ENCODE data around the gene XDH.

XDH gene

GRCh38 chr2:31429759-31430438 is 15.4 kb upstream of the XDH start:
- Histone ChIP-seq H3K18ac (ENCODE audit: low read length) (no peak overlapping the region), H3K9ac (ENCODE audit: low read depth, low read length, poor library complexity) (no peak overlapping the region), H3K23ac (ENCODE audit: low read depth, low read length, poor library complexity) (no peak overlapping the region), H3K4me3 (ENCODE audit: low read length in 2 of 2) (no peak overlapping the region), H3K27me3 (ENCODE audit: control insufficient read depth in 3 of 3, insufficient read depth in 3 of 3, low read depth in 1 of 3, low read length in 3 of 3) (no peaks in the 10 kb centered on the region), H3K27ac (replicated peaks; ENCODE audit: low read length) (no peak overlapping the region), H2AK5ac (ENCODE audit: low read depth, low read length) (no peak overlapping the region), H4K91ac (ENCODE audit: low read depth, low read length, poor library complexity) (no peak overlapping the region), H2AFZ (ENCODE audit: low read length) (no peak overlapping the region), H3K9me3 (replicated peaks in 1 of 2; ENCODE audit: control insufficient read depth in 2 of 2, insufficient read depth in 1 of 2, low read depth in 1 of 2, low read length in 2 of 2) (no peaks in the 10 kb centered on the region), H4K8ac (ENCODE audit: low read depth, low read length) (no peak overlapping the region), H2BK5ac (ENCODE audit: low read length) (no peak overlapping the region), H3K79me1 (ENCODE audit: low read depth, low read length) (no peaks in the 10 kb centered on the region), H3K4me1 (ENCODE audit: control insufficient read depth in 2 of 2, insufficient read depth in 1 of 2, low read depth in 1 of 2, low read length in 2 of 2) (no peaks in the 10 kb centered on the region), H3K4ac (ENCODE audit: low read length) (no peak overlapping the region), H3K4me2 (ENCODE audit: insufficient read depth, low read length, poor library complexity, severe bottlenecking) (no peak overlapping the region), H3K14ac (ENCODE audit: low read length) (no peak overlapping the region), H2BK15ac (ENCODE audit: low read length) (no peak overlapping the region), H3K36me3 (replicated peaks in 1 of 2; ENCODE audit: control insufficient read depth in 2 of 2, insufficient read depth in 2 of 2, low read length in 2 of 2) (no peaks in the 10 kb centered on the region), H2BK120ac (ENCODE audit: low read depth, low read length) (no peak overlapping the region), H2BK12ac (ENCODE audit: low read length) (no peak overlapping the region)
- no peak for DNase-seq (ENCODE audit: low spot score)
- no CpG with 5 or more reads among the region's 5 CpGs for WGBS, 2 donors (ENCODE audit: extremely low coverage in 2 of 2, insufficient read length in 2 of 2, insufficient replicate concordance in 1 of 2)

DNA sequence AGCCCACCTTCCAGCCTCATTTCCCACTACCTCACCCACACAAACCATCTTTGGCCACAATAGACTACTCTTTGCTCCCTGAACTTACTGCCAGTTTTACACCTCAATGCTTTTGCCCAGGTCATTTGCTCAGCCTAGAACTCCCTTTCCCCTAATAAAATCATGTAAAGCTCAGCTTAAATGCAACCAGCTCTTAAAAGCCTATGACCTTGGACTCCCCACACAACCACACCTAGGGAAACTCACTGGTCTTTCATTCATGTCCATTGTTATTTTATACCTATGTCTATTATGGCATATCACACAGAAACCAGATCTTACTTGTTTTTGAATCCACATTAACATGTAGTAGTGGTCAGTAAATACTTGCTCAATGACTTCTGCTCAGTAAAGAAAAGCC is 14.5 kb upstream of the XDH start:
- Histone ChIP-seq H3K18ac (ENCODE audit: low read length) (no peak overlapping the region), H2BK5ac (ENCODE audit: low read length) (no peak overlapping the region), H3K4me1 (ENCODE audit: control insufficient read depth in 2 of 2, insufficient read depth in 1 of 2, low read depth in 1 of 2, low read length in 2 of 2) (no peaks in the 10 kb centered on the region), H3K27me3 (ENCODE audit: control insufficient read depth in 3 of 3, insufficient read depth in 3 of 3, low read depth in 1 of 3, low read length in 3 of 3) (no peaks in the 10 kb centered on the region), H3K27ac (replicated peaks; ENCODE audit: low read length) (no peak overlapping the region), H2BK15ac (ENCODE audit: low read length) (no peak overlapping the region), H3K36me3 (replicated peaks in 1 of 2; ENCODE audit: control insufficient read depth in 2 of 2, insufficient read depth in 2 of 2, low read length in 2 of 2) (no peaks in the 10 kb centered on the region), H4K91ac (ENCODE audit: low read depth, low read length, poor library complexity) (no peak overlapping the region), H3K23ac (ENCODE audit: low read depth, low read length, poor library complexity) (no peak overlapping the region), H2BK120ac (ENCODE audit: low read depth, low read length) (no peak overlapping the region), H2BK12ac (ENCODE audit: low read length) (no peak overlapping the region), H3K9ac (ENCODE audit: low read depth, low read length, poor library complexity) (no peak overlapping the region), H4K8ac (ENCODE audit: low read depth, low read length) (no peak overlapping the region), H3K79me1 (ENCODE audit: low read depth, low read length) (no peaks in the 10 kb centered on the region), H3K4me3 (ENCODE audit: low read length in 2 of 2) (no peak overlapping the region), H3K4ac (ENCODE audit: low read length) (no peak overlapping the region), H3K14ac (ENCODE audit: low read length) (no peak overlapping the region), H3K4me2 (ENCODE audit: insufficient read depth, low read length, poor library complexity, severe bottlenecking) (no peak overlapping the region), H3K9me3 (replicated peaks in 1 of 2; ENCODE audit: control insufficient read depth in 2 of 2, insufficient read depth in 1 of 2, low read depth in 1 of 2, low read length in 2 of 2) (no peaks in the 10 kb centered on the region), H2AK5ac (ENCODE audit: low read depth, low read length) (no peak overlapping the region), H2AFZ (ENCODE audit: low read length) (no peak overlapping the region)
- no peak for DNase-seq (ENCODE audit: low spot score)

- Histone ChIP-seq H3K4me2 (ENCODE audit: insufficient read depth, low read length, poor library complexity, severe bottlenecking) (no peak overlapping the region), H2AFZ (ENCODE audit: low read length) (no peak overlapping the region), H3K27me3 (ENCODE audit: control insufficient read depth in 3 of 3, insufficient read depth in 3 of 3, low read depth in 1 of 3, low read length in 3 of 3) (no peaks in the 10 kb centered on the region), H2BK15ac (ENCODE audit: low read length) (no peak overlapping the region), H4K91ac (ENCODE audit: low read depth, low read length, poor library complexity) (no peak overlapping the region), H2BK12ac (ENCODE audit: low read length) (no peak overlapping the region), H3K14ac (ENCODE audit: low read length) (no peak overlapping the region), H3K27ac (replicated peaks; ENCODE audit: low read length) (no peak overlapping the region), H3K4ac (ENCODE audit: low read length) (no peak overlapping the region), H3K4me1 (ENCODE audit: control insufficient read depth in 2 of 2, insufficient read depth in 1 of 2, low read depth in 1 of 2, low read length in 2 of 2) (no peaks in the 10 kb centered on the region), H3K18ac (ENCODE audit: low read length) (peak overlapping the region; percentile 4), H3K79me1 (ENCODE audit: low read depth, low read length) (no peaks in the 10 kb centered on the region), H3K9me3 (replicated peaks in 1 of 2; ENCODE audit: control insufficient read depth in 2 of 2, insufficient read depth in 1 of 2, low read depth in 1 of 2, low read length in 2 of 2) (no peaks in the 10 kb centered on the region), H2BK120ac (ENCODE audit: low read depth, low read length) (no peak overlapping the region), H2AK5ac (ENCODE audit: low read depth, low read length) (no peak overlapping the region), H3K36me3 (replicated peaks in 1 of 2; ENCODE audit: control insufficient read depth in 2 of 2, insufficient read depth in 2 of 2, low read length in 2 of 2) (no peaks in the 10 kb centered on the region), H3K9ac (ENCODE audit: low read depth, low read length, poor library complexity) (no peak overlapping the region), H4K8ac (ENCODE audit: low read depth, low read length) (no peak overlapping the region), H2BK5ac (ENCODE audit: low read length) (no peak overlapping the region), H3K4me3 (ENCODE audit: low read length in 2 of 2) (no peak overlapping the region), H3K23ac (ENCODE audit: low read depth, low read length, poor library complexity) (no peak overlapping the region)
- no peak for DNase-seq (ENCODE audit: low spot score)
- WGBS, 2 donors (ENCODE audit: extremely low coverage in 2 of 2, insufficient read length in 2 of 2, insufficient replicate concordance in 1 of 2) = no CpG with 5 or more reads among the region's 4 CpGs
Measured at GRCh38 chr2:31428001-31428418, 13.5 kb upstream of the XDH start.

DNA sequence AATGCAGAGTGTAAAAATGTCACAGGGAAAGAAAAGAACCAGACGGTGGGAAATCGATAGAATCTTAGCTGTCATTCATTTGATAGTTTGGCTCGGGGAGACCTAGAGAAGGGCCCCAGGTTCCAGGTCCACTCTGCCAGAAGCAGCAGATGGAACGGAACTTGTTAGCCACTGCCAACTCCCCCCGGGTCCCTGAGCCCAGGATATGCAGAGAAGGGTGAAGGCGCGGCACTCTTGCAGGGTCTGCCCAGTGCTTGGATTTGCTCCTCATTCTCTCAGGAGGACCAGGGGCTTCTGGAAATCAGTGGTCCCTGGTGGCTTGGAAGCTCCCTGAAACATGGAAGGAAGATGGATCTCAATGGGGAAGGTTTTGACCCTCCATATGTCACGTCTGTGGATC is 11.6 kb upstream of the XDH start:
- Histone ChIP-seq H2AK5ac (ENCODE audit: low read depth, low read length) (no peak overlapping the region), H3K14ac (ENCODE audit: low read length) (no peak overlapping the region), H3K27ac (replicated peaks; ENCODE audit: low read length) (no peak overlapping the region), H3K4me1 (ENCODE audit: control insufficient read depth in 2 of 2, insufficient read depth in 1 of 2, low read depth in 1 of 2, low read length in 2 of 2) (no peaks in the 10 kb centered on the region), H2BK120ac (ENCODE audit: low read depth, low read length) (no peak overlapping the region), H3K4ac (ENCODE audit: low read length) (no peak overlapping the region), H3K9ac (ENCODE audit: low read depth, low read length, poor library complexity) (no peak overlapping the region), H2AFZ (ENCODE audit: low read length) (no peak overlapping the region), H3K79me1 (ENCODE audit: low read depth, low read length) (no peaks in the 10 kb centered on the region), H2BK15ac (ENCODE audit: low read length) (no peak overlapping the region), H3K23ac (ENCODE audit: low read depth, low read length, poor library complexity) (no peak overlapping the region), H4K91ac (ENCODE audit: low read depth, low read length, poor library complexity) (no peak overlapping the region), H3K36me3 (replicated peaks in 1 of 2; ENCODE audit: control insufficient read depth in 2 of 2, insufficient read depth in 2 of 2, low read length in 2 of 2) (no peaks in the 10 kb centered on the region), H2BK5ac (ENCODE audit: low read length) (no peak overlapping the region), H3K9me3 (replicated peaks in 1 of 2; ENCODE audit: control insufficient read depth in 2 of 2, insufficient read depth in 1 of 2, low read depth in 1 of 2, low read length in 2 of 2) (no peaks in the 10 kb centered on the region), H2BK12ac (ENCODE audit: low read length) (no peak overlapping the region), H3K27me3 (ENCODE audit: control insufficient read depth in 3 of 3, insufficient read depth in 3 of 3, low read depth in 1 of 3, low read length in 3 of 3) (no peaks in the 10 kb centered on the region), H3K4me2 (ENCODE audit: insufficient read depth, low read length, poor library complexity, severe bottlenecking) (no peak overlapping the region), H3K4me3 (ENCODE audit: low read length in 2 of 2) (no peak overlapping the region), H3K18ac (ENCODE audit: low read length) (no peak overlapping the region), H4K8ac (ENCODE audit: low read depth, low read length) (no peak overlapping the region)
- no CpG with 5 or more reads among the region's 8 CpGs for WGBS, 2 donors (ENCODE audit: extremely low coverage in 2 of 2, insufficient read length in 2 of 2, insufficient replicate concordance in 1 of 2)
- no peak for DNase-seq (ENCODE audit: low spot score)
